Uterine smooth muscle cell (primary cell): ENCODE results near the gene CYP2A13. TPM values are rescaled to one million over a fixed set of nuclear protein-coding genes. Genes with fewer than 3 reads are reported as not detected.

ENCODE experiments used
- total RNA-seq: library from RNA; depleted of rRNA; stranded (reverse); fragments of >200 nt; gene quantifications from 2 replicates; pipeline ENCODE4 v1.2.3, GENCODE V29; 2014

Gene CYP2A13, protein sequence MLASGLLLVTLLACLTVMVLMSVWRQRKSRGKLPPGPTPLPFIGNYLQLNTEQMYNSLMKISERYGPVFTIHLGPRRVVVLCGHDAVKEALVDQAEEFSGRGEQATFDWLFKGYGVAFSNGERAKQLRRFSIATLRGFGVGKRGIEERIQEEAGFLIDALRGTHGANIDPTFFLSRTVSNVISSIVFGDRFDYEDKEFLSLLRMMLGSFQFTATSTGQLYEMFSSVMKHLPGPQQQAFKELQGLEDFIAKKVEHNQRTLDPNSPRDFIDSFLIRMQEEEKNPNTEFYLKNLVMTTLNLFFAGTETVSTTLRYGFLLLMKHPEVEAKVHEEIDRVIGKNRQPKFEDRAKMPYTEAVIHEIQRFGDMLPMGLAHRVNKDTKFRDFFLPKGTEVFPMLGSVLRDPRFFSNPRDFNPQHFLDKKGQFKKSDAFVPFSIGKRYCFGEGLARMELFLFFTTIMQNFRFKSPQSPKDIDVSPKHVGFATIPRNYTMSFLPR
- not detected in 2 replicates for total RNA-seq

DNA sequence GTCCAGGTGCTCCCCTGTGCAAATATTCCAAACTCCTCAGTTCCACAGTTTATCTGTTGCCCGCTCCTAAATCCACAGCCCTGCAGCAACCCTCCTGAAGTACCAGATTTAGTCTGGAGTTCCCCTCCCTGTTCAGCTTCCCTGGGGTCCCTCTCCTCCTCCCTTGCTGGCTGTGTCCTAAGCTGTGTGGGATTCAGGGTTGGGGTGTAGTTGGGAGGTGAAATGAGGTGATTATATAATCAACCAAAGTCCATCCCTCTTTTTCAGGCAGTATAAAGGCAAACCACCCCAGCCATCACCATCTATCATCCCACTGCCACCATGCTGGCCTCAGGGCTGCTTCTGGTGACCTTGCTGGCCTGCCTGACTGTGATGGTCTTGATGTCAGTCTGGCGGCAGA lies at the start of gene CYP2A13:
CYP2A13 (plus strand) TSS at position 301 of the 400 bp plus-strand sequence; CDS start at position 322, 21 bp downstream.

DNA sequence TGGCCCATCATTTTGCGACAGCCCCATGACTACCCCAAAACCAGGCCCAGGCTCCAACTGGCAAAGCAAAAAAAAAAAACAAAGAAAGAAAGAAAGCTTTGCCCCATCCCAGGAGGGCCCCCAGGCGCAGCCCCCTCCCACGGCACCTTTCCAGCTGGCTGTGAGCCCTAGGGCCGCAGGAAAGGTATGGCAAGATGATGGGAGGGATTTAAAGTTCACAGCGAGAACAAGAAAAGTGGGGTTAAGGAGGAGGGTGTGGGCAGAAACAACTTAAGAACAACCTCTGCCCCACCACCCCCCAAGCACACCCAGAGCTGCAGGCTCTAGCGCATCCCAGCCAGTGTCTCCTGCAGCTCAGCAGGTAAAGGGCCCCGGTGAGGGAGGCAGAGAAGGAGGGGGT lies 25.9 kb downstream of the CYP2A13 start, which contains the start of gene CYP2F1:
CYP2F1 (plus strand) TSS at position 301 of the 400 bp plus-strand sequence. CDS start 1,757 bp downstream, outside the sequence.

Other genes starting within 250 kb of the CYP2A13 start
- not detected in 2 replicates for gene CYP2A6, start 238.0 kb upstream of the CYP2A13 start, total RNA-seq
- not detected in 2 replicates for gene CYP2A7, start 206.2 kb upstream of the CYP2A13 start, total RNA-seq
- gene CYP2B6, start 97.2 kb upstream of the CYP2A13 start, total RNA-seq: not detected in 2 replicates
- not detected in 2 replicates for gene CYP2F1, start 26.0 kb downstream of the CYP2A13 start, total RNA-seq
- gene CYP2S1, start 104.8 kb downstream of the CYP2A13 start, total RNA-seq: 0.22 and 0.25 TPM in 2 replicates
- gene AXL, start 130.8 kb downstream of the CYP2A13 start, total RNA-seq: 251 and 278 TPM in 2 replicates
- gene HNRNPUL1, start 175.9 kb downstream of the CYP2A13 start, total RNA-seq: 74.7 and 95.1 TPM in 2 replicates
- 5.5 and 7.2 TPM in 2 replicates for gene CCDC97, start 221.7 kb downstream of the CYP2A13 start, total RNA-seq